ENCODE data around the gene RIMS4.

RIMS4 gene

GRCh38 chr20:44810391-44811149 is at the start of gene RIMS4:
Gene RIMS4, minus strand, starts transcription at chr20:44810546. Its CDS starts 275 bp downstream, at chr20:44810271.
- no peak for DNase-seq

GRCh38 chr20:44858606-44859360 is 48.4 kb upstream of the RIMS4 start:
- DNase-seq, result no peak

DNA sequence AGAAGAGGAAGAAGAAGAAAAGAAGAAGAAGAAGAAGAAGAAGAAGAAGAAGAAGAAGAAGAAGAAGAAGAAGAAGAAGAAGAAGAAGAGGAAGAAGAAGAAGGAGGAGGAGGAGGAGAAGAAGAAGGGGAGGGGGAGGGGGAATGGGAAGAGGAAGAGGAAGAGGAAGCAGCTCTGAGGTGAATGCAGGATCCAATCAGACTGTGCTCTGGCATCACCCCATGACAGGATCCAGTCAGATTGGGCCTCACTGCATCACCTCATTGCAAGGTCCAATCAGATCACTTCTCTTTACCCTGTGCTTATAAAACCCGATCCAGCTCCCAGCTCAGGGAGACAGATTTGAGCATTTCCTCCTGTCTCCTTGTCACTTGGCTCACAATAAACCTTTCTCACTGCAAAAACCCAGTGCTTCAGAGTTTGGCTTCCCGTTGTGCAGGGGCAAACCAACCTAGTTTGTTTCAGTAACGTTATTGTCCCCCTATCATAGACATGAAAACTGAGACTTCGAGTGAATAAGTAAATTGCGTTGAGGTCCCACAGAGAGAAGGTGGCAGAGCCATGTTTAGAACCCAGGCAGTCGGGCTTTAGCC is 46.6 kb upstream of the RIMS4 start:
- DNase-seq, result no peak

- DNase-seq, result no peak
These were observed 46.1 kb upstream of the RIMS4 start for GRCh38 chr20:44856442-44856841.

GRCh38 chr20:44851545-44851944 is 41.2 kb upstream of the RIMS4 start:
- DNase-seq, result no peak

GRCh38 chr20:44850837-44851236 is 40.5 kb upstream of the RIMS4 start:
- DNase-seq, result no peak

- DNase-seq, result no peak
These were observed 39.9 kb upstream of the RIMS4 start for GRCh38 chr20:44850272-44850671.

DNA sequence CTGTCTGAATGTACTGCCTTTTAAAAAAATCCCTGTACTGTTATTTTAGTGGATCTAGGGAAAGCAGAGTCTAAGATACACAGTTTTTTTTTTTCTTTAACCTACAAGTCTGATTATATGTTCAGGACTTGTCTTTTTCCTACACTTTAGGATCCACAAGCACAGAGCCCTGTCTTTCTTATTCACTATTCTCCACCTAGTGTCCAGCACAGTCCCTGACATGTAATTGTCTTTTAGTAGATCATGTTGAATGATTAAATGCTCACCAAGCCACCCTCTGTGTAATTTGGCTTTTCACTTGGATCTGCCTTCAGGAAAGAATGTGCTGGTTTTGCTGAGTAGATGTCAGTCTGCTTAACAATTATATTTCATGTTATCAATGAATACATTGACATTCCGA is 39.4 kb upstream of the RIMS4 start:
- no peak for DNase-seq

- no peak for DNase-seq
These were observed 38.1 kb upstream of the RIMS4 start for GRCh38 chr20:44848254-44849015.

DNA sequence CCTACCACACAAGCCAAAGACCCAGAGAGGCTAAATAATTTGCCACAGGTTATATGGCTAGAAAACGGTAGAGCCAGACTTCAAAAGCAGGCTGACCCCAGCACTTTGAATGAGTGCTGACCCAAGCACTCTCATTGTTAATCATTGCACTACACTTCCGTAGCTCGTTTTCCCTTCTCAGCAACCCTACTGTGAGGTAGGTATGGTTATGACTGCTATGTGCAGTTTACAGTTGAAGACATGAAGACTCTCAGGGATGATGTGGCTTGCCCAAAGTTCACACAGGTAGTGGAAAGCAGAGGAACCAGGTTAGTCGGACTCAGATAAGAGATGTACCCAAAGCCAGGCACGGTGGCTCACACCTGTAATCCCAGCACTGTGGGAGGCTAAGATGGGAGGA is 33.5 kb upstream of the RIMS4 start:
- DNase-seq, result no peak

- DNase-seq, result no peak
These were observed 31.6 kb upstream of the RIMS4 start for GRCh38 chr20:44841955-44842354.

- no peak for DNase-seq
These were observed 30.5 kb upstream of the RIMS4 start for GRCh38 chr20:44840826-44841225.

DNA sequence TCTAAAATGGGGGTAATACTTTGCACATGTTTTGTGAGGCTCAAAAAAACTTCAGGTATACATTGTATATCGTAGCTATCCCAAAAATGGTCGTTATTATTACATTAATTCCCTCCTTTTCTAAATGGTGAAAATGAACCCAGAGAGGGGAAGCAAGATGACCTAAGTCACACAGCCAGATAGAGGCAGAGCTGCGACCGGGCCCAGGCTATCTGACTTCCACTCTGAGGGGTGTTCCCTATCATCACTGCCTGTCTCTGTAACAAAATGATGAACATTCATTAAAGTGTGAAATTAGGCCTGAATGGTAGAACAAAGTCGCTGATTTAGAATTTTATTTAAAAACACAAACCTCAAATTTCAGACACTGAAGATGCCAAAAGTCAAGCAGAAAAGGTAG is 29.1 kb upstream of the RIMS4 start:
- no peak for DNase-seq

DNA sequence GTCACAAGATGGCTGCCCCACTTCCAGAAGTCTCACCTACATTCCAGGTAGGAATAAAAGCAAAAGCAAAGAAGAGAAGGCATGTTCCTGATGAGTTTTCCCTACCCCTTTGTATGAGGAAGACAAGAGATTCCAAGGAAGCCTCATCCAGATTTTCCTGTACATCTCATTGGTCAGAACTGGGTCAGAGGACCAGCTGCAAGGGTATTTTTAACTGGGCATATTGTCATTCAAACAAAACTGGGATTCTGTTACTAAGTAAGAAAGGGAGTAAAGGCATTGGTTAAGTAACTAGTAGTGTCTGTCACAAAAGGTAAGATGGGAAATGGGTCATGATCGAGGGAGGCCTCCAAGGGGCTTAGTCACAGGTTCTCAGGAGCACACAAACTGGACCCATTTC is 28.2 kb upstream of the RIMS4 start:
- no peak for DNase-seq

DNA sequence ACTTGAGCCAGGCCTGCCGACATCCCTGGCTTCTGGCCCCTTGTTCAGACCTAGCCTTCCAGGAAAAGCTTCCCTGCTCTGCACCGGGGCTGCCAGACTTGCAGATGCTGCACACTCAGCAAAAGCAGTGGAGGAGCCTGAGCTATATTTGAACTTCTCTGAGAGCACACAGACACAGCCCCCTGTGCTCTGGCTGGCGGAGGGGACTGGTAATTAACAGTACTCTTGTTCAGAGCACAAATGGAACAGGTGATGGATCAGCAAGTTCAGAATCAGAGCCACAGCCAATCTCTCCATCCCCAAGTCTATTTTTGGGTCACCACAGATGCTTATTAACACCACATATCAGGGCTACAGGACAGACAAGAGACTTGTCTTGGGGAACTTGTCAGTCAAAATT is 27.6 kb upstream of the RIMS4 start:
- DNase-seq, result no peak

- no peak for DNase-seq
These were observed 26.3 kb upstream of the RIMS4 start for GRCh38 chr20:44836601-44837120.

GRCh38 chr20:44835661-44836221 is 25.4 kb upstream of the RIMS4 start:
- DNase-seq, result no peak

DNA sequence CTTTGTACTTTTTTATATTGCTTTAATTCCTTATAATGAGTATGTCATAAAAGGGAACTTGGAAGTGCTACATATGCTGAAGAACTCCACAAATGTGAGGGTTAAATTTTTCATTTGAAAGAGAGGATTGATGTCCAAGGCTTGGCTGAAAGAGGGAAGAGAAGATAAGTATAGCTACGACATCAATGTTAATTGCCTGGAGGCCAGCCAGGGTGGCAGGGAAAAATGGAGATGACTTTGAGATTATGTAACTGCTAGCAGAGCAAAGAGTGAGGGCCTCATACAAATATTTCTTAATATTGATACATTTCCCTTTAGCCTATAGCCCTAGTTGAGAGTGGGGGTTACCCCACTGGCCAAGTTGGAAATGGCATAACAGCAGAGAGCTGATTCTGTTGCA is 24.8 kb upstream of the RIMS4 start:
- DNase-seq, result no peak

DNA sequence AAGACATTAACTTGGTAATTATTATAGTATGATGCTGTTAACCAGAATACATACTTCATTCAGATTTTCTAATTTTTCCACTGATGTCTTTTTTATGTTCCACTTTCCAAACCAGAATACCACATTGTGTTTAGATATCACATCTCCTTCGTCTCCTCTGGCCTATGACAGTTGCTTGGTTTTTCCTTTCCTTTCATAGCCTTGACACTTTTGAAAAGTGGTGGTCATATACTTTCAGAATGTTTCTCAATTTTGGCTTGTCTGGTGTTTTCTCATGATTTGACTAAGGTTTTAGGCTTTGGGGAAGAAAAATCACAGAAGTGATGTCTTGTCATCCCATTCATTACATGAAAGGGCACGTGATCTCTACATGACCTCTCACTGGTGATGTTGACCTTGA is 24.3 kb upstream of the RIMS4 start:
- DNase-seq, result no peak

DNA sequence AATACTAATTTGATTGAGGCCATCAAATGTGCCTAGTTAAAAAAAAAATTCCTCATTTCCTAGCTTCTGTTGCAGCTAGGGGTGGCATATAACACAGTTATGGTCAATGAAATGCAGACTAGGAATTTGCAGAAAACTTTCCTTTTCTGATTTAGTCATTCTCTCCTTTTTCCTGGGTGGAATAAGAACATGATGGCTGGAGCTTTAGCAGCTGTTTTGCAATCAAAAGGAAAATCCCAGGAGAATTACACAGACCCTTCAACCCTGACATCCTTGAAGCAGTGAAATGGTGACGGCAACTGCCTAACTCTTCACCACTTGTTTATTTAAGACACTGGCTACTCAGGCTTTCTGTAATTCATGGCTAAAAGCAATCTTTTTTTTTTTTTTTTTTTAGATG is 23.1 kb upstream of the RIMS4 start:
- DNase-seq, result no peak

GRCh38 chr20:44832724-44833123 is 22.4 kb upstream of the RIMS4 start:
- no peak for DNase-seq

DNA sequence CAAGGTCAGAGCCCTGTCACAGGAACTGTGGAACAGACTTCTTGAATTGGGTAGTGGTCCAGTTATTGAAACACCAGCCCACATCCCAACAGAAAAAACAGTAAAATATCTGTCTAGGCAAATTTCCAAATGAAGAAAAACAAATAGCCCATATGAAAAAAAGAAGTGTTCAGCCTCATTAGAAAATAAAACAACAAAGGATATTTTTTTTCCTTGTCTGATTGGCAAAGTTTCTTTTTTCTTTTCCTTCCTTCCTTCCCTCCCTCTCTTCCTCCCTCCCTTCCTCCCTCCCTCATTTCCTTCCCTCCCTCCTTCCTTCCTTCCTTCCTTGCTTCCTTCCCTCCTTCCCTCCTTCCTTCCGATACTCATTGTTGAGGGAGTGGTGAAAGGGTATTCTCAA is 20.6 kb upstream of the RIMS4 start:
- no peak for DNase-seq

GRCh38 chr20:44830523-44830922 is 20.2 kb upstream of the RIMS4 start:
- no peak for DNase-seq

Data from NCI-H187 (cell line).